GM18858 (cell line): ENCODE results near the gene NCDN.

Source experiments
- ATAC-seq: cut with Tn5 transposase; IDR thresholded peaks from one replicate; pipeline ENCODE4 v1.9.1; 2021; ENCODE audit not compliant: unreplicated experiment

The NCDN gene

DNA sequence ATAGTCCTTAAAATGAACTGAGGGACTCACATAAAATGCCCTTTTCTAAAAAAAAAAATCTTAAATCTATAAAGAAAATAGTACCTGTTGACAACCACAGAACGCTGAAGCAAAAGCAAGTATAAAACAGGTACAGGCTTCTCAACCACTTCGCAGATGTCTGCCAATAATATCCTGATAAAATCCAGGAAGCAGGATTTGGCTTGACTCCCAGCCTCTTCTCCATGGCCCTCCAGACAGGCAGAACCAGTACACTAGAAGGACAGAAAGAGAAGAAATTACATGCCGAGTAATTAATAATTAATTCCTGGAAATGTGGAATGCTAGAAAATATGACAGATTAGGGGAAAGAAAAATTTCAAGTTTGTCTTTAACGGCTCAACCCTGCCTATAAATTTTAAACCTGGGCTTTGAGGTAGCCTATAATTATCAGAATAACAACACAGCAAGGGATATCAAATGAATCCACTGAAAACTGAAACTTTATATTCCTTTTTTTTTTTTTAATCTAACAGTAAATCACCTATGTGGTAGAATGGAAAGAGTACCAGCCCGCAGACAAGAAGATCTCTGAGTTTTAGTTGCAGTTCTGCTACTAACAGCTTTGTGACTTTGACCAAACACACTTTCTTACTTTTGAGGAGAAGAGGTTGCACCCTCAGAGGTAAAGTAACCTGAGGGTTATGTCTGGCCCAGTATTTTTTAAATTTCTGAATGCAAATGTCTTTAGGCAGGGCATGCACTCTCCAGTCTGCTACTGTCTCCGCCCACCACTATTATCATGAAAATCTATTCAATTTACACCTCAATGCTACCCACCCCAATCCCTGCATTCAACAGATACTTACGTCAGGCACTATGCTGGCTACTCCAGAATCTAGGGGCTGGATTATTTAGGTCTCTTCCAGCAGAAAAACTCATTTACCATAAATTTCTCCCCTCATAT lies 3.1 kb upstream of the NCDN start:
- no peak for ATAC-seq

DNA sequence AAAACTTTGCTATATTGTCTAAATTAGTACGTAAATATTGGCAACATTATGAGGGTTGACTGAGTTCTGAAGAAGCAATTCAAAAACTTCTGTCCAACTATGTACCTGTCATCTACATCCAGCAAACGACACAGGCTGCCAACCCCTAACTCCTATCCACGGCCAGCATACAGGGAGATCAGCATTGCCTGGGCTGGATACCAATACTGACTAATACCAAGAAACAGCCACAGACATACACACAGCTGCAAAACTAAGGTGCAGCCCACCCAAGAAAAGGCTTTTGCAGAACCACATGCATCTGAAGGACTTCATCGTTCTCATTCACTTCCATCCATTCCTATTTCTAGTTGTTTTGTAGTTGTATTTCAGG lies 2.4 kb upstream of the NCDN start:
- no peak for ATAC-seq

DNA sequence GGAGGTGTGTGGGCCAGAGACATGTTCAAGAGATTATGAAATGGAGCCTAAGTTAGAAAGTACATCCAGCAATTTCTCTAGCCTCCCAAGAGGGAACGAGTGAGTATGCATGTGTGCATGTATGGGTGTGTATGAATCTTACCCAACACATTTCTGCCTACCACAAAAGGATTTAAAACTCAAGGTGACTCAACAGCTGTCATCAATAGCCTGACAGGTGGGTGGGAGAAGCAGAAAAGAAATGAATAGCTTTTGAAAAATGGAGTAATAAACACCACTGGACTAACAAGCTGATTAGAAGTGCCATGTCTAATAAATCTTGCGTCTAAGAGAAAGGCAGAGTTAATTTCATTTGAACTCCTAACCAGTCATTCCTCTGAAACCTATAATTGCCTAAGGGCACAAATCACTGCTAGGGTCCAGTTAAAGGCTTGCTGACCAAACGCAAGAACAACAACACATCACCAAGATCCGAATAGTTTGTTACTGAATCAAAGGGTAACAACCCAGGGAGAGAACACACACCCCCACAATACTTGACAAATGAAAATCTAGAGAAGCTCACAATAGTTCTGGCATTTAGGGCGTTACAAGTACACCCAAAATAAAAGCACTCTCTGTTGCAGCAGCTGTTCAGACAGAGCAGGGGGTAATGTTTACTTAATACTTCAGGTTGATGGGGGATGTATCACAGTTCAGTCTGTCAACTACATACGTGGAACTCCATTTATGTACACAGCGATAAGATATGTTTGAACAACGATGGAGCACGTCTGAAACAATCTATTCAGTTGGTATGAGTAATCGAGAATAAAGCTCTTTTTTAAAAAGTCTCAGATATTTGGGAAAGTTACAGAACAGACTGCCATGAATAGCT lies 1.8 kb upstream of the NCDN start:
- no peak for ATAC-seq

DNA sequence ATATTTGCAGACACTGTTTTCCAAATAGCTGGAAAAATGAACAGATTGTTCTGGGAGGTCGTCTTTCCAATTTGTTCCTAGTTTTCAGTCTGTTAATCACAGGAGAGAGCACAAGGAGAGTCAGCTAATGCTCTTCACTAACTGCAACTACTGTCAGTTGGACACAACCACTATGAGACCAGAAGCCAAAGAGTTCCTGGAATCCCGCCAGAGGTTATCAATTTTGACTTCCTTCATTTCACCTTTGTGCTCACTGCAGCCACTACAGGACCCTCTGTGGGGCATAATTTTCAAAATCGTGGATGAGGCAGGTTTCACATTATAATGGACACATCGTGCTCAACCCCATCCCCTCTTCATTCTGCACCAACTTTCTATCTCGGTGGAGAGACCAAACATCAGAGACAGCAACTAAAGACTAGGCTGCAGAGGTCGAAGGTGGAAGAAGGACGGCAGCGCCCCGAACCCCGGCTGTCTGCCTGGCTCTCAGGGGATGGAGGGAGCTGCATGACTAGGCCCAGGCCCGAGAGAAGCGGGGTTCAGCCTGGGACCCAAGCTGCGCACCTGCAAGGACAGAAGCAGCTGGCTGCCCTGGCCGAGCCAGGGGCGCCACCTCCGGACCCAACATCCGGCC lies 998 bp upstream of the NCDN start:
- ATAC-seq: no peak

DNA sequence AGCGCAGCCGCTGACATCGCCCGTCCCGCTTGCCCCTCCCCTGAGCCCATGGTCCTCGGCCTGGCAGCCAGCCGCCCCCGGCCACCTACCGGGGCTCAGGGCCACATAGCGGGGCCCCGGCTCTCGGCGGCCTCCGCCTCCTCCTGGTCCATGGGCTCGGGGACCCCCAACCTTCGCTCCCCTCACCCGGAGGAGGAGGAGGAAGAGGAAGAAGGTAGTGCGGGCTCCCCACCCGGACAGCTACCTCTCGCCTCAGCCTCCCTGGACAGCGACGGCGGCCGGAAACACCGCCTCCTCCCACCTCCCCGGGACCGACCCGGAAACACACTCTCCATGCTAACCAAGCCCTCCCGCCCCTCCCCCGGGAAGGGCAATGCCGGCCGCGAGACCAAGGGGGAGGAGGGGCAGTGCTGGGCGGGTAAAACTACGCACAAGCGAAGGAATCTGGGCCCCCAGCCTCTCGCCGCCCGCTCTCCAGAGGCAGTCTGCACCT lies 435 bp upstream of the NCDN start, which contains the start of gene KIAA0319L:
Gene KIAA0319L (minus strand): TSS at position 286 of the 493 bp plus-strand sequence. CDS start 2,912 bp downstream, outside the sequence.
- ATAC-seq: peak; percentile 54

DNA sequence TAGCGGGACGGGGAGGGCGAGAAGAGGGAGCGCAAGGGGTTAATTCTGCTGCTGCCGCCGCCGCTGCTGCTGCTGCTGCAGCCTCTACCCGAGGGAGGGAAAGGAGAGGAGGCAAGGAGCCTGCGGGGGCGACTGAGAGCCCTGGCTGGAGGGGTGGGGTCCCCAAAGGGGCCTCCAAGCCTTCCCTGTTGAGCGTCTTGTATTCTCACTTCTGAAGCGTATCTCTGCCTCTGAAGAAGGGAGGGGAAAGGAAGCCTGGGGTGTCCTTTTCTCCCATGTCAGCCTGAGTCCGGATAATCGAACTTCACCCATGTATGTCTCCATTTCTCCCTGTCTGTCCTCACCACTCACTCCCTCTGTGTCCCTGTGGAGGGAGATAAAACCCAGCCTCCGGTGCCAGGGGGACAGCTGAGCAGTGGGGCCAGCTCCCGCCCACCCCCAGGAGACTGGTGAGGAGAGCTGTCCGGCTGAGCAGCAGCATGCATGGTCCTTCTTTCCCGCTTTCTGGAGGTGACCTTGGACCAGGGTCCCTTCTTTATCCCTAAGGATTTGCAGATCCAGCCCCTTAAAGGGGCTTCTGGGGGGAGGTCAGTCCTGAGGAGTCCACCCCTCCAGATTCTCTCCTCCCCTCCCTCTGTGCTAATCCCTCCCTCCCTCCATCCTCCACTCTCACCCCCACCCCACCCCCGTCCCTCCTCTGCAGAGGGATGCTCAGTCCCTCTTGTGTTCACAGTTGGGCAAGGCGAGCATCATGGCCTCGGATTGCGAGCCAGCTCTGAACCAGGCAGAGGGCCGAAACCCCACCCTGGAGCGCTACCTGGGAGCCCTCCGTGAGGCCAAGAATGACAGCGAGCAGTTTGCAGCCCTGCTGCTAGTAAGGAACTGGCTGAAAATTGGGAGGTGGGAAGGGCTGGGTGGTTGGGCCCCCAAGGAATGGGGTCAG lies 1.0 kb downstream of the NCDN start:
- ATAC-seq: no peak

DNA sequence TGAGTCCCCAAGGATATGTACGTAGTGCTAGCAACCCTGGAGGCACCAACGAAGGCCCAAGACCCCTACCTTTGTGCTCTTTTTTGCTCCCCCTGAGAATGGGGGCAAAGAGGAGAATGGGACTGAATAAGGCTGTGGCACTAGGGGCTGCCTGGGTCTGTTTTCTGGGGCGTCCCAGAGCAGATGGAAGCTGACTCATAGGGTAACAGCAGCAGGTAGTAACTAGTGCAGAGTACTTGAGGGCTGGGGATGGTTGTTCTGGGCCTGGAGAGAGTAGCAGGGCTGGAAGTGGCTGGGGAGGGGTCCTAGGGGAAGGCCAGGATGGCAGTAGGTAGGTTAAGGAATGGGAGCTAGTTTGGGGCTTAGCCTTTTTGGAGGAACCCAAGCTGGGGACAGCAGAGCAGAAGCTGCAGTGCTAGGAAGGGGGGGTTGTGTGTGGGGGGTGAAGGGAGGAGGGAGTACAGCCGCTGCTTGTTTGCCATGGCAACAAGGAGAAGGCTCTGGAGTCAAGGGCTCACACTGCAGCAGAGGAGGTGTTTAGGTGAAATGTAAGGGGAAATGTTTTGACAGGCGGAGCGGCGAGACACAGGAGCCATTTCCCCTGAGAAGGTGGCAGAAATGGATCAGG lies 1.8 kb downstream of the NCDN start:
- no peak for ATAC-seq

DNA sequence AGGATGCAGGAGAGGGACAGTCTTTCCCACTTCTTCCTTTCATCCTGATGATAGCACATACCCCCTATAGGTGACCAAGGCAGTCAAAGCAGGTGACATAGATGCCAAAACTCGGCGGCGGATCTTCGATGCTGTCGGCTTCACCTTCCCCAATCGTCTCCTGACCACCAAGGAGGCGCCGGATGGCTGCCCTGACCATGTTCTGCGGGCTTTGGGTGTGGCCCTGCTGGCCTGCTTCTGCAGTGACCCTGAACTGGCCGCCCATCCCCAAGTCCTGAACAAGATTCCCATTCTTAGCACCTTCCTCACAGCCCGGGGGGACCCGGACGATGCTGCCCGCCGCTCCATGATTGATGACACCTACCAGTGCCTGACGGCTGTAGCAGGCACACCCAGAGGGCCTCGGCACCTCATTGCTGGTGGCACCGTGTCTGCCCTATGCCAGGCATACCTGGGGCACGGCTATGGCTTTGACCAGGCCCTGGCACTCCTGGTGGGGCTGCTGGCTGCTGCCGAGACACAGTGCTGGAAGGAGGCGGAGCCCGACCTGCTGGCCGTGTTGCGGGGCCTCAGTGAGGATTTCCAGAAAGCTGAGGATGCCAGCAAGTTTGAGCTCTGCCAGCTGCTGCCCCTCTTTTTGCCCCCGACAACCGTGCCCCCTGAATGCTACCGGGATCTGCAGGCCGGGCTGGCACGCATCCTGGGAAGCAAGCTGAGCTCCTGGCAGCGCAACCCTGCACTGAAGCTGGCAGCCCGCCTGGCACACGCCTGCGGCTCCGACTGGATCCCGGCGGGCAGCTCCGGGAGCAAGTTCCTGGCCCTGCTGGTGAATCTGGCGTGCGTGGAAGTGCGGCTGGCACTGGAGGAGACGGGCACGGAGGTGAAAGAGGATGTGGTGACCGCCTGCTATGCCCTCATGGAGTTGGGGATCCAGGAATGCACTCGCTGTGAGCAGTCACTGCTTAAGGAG lies 2.9 kb downstream of the NCDN start:
- no peak for ATAC-seq

DNA sequence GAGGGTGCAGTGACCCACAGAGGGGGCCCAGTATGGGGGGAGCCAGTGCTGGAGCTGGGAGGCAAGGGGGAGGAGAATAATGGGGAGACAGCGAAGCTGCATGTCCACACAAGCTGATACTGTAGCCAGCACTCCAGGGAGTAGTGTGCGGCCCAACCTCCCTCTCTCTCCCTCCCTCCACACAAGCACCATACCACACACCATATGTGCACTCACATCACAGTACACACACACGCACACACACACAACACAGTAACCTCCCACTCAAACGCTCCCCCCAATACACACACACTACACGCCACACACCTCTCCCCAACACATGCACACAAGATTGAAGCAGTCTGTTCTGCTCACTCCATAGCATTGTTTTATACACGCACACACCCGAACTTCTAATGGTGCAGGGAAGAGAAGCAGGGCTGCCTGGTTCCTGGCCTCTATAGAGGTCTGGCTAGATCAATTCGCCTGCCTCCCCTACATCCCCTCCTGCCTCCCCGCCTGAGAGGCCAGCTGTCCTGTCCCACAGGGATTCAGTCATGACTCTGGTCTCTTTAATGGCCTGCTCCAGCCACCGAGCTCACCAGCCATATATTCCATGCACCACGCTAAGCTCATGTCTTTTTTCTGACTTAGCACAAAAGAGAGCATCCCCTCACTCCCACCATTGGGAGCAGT lies 3.8 kb downstream of the NCDN start:
- no peak for ATAC-seq

DNA sequence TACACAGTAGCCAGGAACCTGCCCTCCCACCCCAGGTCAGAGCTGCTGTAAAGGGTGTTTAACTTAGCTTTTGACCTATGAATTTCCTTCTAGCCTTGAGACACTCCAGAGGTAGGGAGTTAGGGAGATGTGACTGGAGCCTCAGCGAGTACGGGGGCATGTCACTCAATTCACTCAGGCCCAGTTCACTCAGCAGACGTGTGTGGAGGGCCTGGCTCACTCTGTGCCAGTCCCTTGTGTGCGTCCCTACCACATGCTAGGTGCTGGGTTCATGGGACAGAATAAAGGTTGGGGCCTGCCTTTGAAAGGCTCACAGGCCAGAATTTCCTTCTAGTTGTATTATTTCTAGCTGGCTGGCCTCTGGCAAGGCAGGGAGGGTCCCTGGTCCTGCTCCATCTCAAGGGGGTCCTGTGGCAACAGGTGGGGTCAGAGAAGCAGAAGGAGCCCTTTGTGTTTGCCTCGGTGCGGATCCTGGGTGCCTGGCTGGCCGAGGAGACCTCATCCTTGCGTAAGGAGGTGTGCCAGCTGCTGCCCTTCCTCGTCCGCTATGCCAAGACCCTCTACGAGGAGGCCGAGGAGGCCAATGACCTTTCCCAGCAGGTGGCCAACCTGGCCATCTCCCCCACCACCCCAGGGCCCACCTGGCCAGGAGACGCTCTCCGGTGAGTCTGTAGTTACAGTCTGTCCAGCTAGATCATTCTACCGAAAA lies 4.5 kb downstream of the NCDN start:
- no peak for ATAC-seq

DNA sequence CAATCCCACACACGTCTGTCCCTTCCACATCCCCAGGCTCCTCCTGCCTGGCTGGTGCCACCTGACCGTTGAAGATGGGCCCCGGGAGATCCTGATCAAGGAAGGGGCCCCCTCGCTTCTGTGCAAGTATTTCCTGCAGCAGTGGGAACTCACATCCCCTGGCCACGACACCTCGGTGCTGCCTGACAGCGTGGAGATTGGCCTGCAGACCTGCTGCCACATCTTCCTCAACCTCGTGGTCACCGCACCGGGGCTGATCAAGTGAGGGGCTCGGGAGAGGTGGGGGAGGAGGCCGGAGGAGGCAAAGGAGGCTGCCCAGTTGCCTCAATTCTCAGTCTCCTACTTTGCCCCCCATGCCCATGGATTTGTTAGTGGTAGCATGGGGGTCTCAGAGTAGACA lies 5.6 kb downstream of the NCDN start:
- no peak for ATAC-seq

DNA sequence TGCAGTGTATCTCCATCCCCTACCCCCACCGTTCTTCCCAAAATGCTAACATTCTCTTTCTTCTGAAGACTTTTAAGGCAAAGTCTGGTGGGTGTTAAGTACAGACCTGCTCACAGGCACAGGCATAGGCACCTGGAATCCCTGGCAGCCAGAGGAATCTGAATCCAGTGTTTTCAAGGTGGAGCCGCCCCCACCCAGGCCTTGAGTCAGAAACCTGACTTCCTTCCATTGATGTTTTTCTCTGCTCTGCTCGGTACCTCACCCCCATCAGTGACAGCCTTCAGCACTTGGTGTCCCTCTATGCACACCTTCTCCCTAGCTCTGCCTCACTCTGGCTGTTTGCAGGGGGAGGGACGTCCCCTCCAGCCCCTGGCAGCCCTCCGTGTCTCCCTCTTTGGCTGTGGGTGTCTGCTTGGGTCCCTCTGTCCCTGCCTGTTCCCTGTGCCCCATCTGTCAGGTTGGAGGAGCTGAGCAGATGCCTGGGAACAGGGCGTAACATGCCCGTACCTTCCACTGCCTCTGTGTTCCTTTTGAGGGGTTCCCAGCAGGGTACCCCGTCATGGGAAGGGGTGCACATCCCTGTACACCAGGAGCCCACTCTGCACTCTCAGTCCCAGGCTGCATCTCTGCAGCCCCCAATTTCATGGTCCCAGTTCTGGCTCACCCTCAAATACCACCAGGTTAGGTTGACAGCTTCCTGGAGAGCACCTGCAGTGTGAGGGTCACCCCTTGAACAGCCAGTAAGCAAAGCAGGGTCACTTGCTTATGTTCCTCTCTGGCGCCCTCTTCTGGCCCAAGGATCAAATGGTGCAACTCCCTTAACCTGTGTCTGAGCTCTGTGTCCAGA lies 6.7 kb downstream of the NCDN start:
- no peak for ATAC-seq

DNA sequence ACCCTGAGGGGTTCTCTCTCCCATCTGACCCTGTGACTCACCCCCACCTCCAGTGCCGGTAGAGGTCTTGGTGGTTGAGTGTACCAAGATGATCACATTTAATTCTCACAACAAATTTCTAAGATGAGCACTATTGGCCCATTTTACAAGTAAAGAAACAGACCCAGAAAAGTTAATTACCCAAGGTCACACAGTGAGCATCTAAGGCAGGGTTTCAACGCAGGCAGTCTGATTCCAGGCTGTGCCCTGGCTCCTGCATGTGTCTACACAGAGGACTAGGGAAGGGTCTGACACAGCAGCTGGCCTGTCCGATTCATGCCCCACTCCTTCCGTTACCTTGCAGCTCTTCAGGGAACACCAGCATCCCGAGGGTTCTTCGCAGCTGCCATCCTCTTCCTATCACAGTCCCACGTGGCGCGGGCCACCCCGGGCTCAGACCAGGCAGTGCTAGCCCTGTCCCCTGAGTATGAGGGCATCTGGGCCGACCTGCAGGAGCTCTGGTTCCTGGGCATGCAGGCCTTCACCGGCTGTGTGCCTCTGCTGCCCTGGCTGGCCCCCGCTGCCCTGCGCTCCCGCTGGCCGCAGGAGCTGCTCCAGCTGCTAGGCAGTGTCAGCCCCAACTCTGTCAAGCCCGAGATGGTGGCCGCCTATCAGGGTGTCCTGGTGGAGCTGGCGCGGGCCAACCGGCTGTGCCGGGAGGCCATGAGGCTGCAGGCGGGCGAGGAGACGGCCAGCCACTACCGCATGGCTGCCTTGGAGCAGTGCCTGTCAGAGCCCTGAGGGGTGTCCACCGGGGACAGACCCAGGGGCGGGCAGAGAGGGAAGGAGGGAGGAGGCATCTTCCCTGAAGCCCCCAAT lies 7.5 kb downstream of the NCDN start:
- ATAC-seq: no peak

DNA sequence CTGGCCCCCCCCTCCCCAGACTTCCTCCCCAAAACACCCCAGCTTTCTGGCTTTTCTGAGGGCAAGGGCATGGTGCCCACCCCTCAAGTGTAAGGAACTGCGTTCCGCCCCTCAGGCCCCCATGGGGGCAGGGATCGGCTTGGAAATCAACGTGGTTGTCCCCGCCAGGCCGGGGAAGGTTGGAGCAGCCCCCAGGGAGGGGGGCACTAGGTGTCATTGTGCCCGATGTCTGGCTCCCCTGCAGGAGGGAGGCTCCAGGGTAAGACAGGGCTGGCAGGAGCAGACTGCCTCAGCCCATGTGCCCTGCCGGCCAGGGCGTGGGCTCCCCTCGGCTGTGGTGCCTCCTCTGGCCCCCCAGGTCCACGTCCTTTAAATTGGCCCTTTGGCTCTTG lies 8.1 kb downstream of the NCDN start:
- ATAC-seq: no peak

DNA sequence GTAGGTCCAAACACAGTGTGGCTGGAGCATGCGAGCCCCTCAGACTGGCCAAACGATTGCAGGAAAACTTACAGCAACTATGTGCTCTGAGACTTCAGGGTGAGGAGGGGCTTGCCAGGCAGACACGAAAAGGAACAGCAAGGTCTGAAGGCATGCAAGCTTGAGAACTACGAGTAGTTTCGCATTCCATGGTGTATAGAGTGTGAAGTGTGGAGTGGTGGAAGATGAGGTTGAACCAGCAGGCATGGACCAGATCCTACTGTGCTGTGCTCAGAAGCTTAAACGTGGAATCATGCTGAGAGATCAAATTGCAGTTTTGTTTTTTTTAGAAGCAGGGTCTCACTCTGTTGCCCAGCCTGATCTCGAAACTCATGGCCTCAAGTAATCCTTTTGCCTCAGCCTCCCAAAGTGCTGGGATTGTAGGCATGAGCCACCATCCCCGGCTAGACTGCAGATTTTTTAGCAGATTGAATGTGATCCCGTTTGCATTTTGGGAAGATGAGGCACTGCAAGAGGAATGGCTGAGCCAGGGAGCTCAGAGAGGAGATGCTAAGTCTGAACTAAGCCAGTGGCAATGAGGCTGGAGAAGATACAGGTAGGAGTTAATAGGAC lies 10.5 kb downstream of the NCDN start:
- no peak for ATAC-seq
